GM21737 (cell line): ENCODE data around the gene STK11.

Source experiments
- ATAC-seq: cut with Tn5 transposase; IDR thresholded peaks from one replicate; pipeline ENCODE4 v1.9.1; 2021; ENCODE audit warnings: mild to moderate bottlenecking, moderate library complexity; ENCODE audit not compliant: unreplicated experiment

Gene STK11

GRCh38 chr19:1234051-1234954 is 28.7 kb downstream of the STK11 start:
- no peak for ATAC-seq

DNA sequence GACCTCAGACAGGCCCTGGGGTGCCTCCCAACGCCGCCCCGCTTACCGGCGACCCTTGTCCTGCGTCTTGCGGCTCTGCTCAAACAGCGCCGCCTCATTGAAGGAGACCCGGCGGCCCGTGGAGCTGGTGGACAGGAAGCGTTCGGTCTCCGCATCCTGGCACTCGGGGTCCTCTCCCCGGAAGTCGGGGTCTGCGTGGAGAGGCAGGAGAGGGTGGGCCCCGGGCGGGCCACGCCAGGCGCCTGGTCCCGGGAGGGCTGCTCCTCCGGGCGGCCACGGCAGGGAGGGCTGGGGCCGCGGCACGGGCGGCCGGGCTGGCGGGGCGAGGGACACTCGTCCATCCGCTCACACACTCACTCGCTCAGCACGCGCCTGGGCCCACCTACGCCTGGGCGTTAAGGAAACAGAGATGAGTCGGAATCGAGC is 29.4 kb downstream of the STK11 start:
- no peak for ATAC-seq

GRCh38 chr19:1235625-1236538 is 30.3 kb downstream of the STK11 start:
- ATAC-seq: no peak

DNA sequence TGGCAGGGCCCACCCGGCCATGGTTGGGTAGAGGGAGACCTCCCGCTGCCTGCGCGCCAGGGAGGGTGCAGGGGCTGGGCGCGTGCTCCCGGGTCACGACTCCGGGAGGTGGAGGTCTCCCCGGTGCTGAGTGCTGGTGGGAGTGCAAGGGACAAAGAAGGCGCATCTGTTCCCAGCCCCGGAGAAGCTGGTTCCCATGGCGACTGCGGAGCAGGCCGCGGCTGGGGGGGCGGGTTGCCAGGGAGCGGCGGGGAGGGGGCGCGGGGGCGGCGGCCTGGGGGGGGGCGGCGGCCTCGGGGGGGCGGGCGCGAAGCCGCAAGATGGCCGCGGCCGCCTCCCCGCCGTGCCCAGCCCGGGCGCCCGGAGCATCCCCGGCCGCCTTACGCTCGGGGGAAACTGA is 31.0 kb downstream of the STK11 start:
- no peak for ATAC-seq

DNA sequence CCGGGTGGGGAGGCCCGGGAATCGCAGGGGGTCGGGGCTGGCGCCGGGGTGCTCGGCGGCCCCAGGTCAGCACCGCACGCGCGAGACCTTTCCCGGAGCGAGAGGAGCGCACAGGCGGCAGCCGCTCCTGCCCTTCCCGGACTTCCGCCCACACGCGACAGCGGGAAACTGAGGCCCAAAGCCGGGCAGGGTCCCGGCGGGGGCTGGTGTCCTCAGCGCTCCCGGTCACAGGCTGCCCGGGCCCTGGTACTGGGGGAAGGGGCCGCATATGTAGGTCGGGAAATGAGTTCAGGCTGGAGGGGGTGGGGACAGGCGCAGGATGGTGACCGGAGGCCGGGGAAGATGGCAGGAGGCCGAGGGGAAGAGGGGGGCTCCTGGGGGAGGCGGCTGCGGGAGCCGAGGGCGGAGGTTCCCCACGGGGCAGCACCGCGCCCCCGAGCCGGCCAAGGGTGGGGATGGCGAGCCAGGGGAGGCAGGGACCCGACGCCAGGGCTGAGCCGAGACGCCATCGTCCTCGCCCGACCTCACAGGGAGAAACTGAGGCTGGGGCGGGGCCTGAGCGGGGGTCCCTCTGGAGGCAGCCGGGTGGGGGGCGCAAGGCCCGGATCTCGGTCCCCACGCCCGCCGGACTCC is 31.6 kb downstream of the STK11 start:
- ATAC-seq: no peak

- no peak for ATAC-seq
These were observed 32.3 kb downstream of the STK11 start, which contains the start of gene CBARP for GRCh38 chr19:1237754-1238368. Gene CBARP, minus strand, starts transcription at chr19:1238005. Its CDS starts 1,905 bp downstream, at chr19:1236100.

- no peak for ATAC-seq
These were observed 33.1 kb downstream of the STK11 start for GRCh38 chr19:1238369-1239303.

DNA sequence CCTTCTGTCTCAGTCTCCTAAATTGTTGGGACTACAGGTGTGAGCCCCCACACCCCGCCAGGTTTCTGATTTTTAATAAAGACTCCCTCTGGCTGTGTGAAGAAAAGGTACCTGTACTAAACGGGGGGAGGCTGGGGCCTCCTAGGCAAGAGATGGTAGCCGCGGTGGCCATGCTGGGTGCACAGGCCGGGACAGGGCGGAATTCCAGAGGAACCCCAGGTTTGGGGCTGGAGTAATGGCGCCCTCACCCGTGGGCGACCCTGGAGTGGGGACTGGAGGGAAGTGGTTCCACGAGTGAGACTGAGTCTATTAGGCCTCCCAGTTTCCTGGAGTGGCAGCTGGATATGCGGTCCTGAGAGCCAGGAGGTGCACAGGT is 33.8 kb downstream of the STK11 start:
- ATAC-seq: no peak

DNA sequence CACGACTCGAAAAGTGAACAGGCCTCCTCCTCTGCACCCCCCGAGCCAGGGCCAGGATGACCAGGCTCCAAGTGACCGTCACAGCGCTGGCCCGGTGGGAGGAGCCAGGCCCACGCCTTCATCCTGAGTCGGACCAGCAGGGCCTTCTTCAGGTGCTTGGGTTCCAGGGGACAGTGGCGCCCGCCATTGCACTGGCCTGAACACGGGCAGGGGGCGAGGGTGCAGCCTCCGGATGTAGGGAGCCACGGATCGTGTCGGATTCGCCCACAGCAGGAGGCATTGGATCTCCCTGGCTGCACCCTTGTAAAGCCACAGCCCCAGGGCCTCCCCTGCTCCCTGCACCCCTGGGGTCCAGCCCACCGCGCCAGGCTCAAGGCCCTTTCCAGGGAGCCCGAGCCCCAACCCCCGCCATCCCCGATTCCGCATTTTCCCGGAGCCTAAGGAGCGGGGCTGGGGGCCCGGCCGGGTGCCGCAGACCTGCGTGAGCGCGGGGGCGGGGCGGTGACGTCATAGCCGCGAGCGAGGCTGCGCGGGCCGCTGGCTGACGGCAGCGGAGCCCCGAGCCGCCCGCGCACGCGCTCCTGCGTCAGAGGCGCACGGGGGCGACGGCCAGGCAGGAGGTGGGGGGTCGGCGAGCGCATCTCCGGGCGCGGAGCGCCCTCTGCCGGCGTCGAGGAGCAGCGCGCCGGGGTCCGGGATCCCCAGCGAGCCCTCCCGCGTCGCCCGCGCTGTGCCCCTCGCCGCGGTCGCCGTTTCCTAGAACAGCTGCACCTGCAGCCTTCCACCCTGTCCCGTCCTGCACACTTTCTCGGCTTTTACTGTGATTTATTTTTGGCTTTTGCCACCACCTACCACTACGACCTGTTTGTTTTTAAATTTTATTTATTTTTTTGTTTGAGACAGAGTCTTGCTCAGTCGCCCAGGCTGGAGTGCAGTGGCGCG is 34.5 kb downstream of the STK11 start:
- no peak for ATAC-seq

GRCh38 chr19:1240925-1241324 is 35.3 kb downstream of the STK11 start:
- no peak for ATAC-seq

DNA sequence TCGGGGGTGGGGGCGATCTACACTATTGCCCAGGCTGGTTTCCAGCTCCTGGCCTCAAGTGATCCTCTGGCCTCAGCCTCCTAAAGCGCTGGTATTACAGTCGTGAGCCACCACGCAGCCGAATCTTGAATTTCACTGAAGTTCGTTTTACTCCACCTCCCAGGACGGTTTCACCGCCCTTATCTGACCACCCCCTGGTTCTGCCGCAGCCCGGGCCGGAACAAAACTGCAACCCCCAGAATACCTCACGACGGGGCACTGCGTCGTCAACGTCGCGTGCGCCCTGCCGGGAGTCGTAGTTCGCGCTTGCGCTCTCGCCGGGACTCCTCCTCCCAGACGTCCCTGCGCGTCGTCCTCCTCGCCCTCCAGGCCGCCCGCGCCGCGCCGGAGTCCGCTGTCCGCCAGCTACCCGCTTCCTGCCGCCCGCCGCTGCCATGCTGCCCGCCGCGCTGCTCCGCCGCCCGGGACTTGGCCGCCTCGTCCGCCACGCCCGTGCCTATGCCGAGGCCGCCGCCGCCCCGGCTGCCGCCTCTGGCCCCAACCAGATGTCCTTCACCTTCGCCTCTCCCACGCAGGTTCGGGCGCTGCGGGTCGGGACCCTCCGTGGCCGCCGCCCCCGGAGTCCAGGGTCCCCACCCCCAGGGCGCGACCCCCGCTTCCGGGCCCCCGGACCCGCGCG is 36.0 kb downstream of the STK11 start, which contains the start of gene ATP5F1D:
Gene ATP5F1D, plus strand, starts transcription at position 335 of the 679 bp plus-strand sequence. Its CDS starts 100 bp downstream, at position 435.
- peak; percentile 39 for ATAC-seq

- peak; percentile 19 for ATAC-seq
These were observed 38.5 kb downstream of the STK11 start for GRCh38 chr19:1243768-1244692.

GRCh38 chr19:1244693-1245451 is 39.3 kb downstream of the STK11 start:
- no peak for ATAC-seq

DNA sequence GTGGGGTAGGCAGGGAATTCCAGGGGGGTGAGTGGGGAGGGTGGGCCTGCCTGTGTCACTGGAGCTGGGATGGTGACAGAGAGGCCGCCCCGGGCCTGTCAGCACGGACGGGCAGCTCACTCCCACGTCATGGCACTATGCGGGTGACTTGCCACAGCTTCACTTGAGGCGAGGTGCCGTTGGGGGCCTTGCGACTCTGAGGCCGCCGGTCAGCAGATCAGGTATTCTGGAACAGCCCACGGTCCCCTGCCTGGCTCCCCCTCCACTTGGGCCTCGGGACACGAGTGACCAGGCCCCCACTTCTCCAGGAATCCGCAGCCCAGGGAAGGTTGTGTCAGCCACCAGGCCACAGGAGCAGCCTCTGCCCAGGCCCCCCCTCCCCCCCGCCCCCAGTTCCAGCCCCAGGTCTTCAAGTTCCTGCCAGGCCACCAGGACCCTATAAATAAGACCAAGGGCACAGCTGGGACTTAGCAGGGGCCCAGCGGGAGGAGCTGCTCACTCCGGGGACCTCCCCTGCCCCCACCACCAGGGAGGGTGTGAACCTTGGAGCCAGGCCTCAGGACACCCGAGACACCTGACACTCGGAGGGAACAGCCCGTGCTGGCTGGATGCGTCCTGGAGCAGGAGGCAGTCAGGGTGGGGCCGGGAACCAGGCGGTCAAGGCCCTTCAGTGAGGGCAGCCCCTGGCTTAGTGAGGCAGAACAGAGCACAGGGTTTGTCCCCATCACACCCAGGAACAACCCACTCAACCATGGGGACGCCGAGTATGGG is 40.1 kb downstream of the STK11 start:
- ATAC-seq: no peak
